Trophoblast cell (in vitro differentiated cells and primary cell): ENCODE results near the gene STAT2.
"Not testable (repeated sequence)": the region's sequence is repeated elsewhere in the genome, so short reads cannot be mapped to it uniquely, and the experiment has no call there.

ENCODE experiments used
- DNase-seq, 2 donors: peaks; one replicate each; pipeline ENCODE4 v3.0.0-alpha.2; 2016
- H2AFZ ChIP-seq: 2 replicates; pipeline ENCODE4 v1.6.1; 2013; ENCODE audit warnings: low read length, moderate library complexity, mild to moderate bottlenecking; ENCODE audit not compliant: insufficient read depth, poor library complexity
- H2AK5ac ChIP-seq: 2 replicates; pipeline ENCODE4 v1.6.1; 2013; ENCODE audit warnings: mild to moderate bottlenecking, low read length
- H2BK120ac ChIP-seq: 2 replicates; pipeline ENCODE4 v1.6.1; 2013; ENCODE audit warnings: low read length, mild to moderate bottlenecking, moderate library complexity; ENCODE audit not compliant: insufficient read depth, poor library complexity
- H2BK12ac ChIP-seq: 2 replicates; pipeline ENCODE4 v1.6.1; 2013; ENCODE audit warnings: mild to moderate bottlenecking, low read length, moderate library complexity
- H2BK5ac ChIP-seq: 2 replicates; pipeline ENCODE4 v1.6.1; 2013; ENCODE audit warnings: low read length, low read depth, moderate library complexity, mild to moderate bottlenecking; ENCODE audit not compliant: poor library complexity
- H3K14ac ChIP-seq: 2 replicates; pipeline ENCODE4 v1.6.1; 2013; ENCODE audit warnings: mild to moderate bottlenecking, low read length
- H3K18ac ChIP-seq: 2 replicates; pipeline ENCODE4 v1.6.1; 2013; ENCODE audit warnings: mild to moderate bottlenecking, low read length
- H3K23ac ChIP-seq: 2 replicates; pipeline ENCODE4 v1.6.1; 2013; ENCODE audit warnings: low read length
- H3K27ac ChIP-seq: 2 replicates; pipeline ENCODE4 v1.5.1; 2013; ENCODE audit warnings: low read depth, mild to moderate bottlenecking, inconsistent platforms, low read length, moderate library complexity
- H3K27me3 ChIP-seq: 2 replicates; pipeline ENCODE4 v1.6.1; 2013; ENCODE audit warnings: inconsistent platforms, mild to moderate bottlenecking, low read length, moderate library complexity; ENCODE audit not compliant: insufficient read depth
- H3K36me3 ChIP-seq, 2 experiments: 1 replicate in 1 of 2; 2 replicates in 1 of 2; pipeline ENCODE4 v1.6.1; 2013; ENCODE audit warnings: low read length in 2 of 2, mild to moderate bottlenecking in 2 of 2, moderate library complexity in 1 of 2; ENCODE audit not compliant: insufficient read depth in 2 of 2, control insufficient read depth in 1 of 2
- H3K4ac ChIP-seq: 2 replicates; pipeline ENCODE4 v1.6.1; 2013; ENCODE audit warnings: low read depth, mild to moderate bottlenecking, low read length, moderate library complexity
- H3K4me1 ChIP-seq, 2 experiments: 1 replicate in 1 of 2; 2 replicates in 1 of 2; pipeline ENCODE4 v1.6.1; 2013; ENCODE audit warnings: low read length in 2 of 2, mild to moderate bottlenecking in 2 of 2, moderate library complexity in 1 of 2; ENCODE audit not compliant: insufficient read depth in 2 of 2, control insufficient read depth in 1 of 2
- H3K4me2 ChIP-seq: 2 replicates; pipeline ENCODE4 v1.6.1; 2013; ENCODE audit warnings: inconsistent platforms, mild to moderate bottlenecking, low read length, moderate library complexity
- H3K4me3 ChIP-seq: 2 replicates; pipeline ENCODE4 v1.5.1; 2013; ENCODE audit warnings: mild to moderate bottlenecking, low read depth, low read length, inconsistent platforms
- H3K79me1 ChIP-seq: one replicate; pipeline ENCODE4 v1.6.1; 2013; ENCODE audit warnings: low read length
- H3K79me2 ChIP-seq: 2 replicates; pipeline ENCODE4 v1.6.1; 2013; ENCODE audit warnings: low read length, mild to moderate bottlenecking; ENCODE audit not compliant: control insufficient read depth, insufficient read depth, poor library complexity
- H3K9ac ChIP-seq: 2 replicates; pipeline ENCODE4 v1.6.1; 2013; ENCODE audit warnings: mild to moderate bottlenecking, low read length
- H3K9me3 ChIP-seq: 2 replicates; pipeline ENCODE4 v1.6.1; 2013; ENCODE audit warnings: low read depth, mild to moderate bottlenecking, control low read depth, inconsistent platforms, low read length; ENCODE audit not compliant: insufficient read depth
- H4K12ac ChIP-seq: 2 replicates; pipeline ENCODE4 v1.6.1; 2013; ENCODE audit warnings: low read depth, mild to moderate bottlenecking, low read length, moderate library complexity
- H4K8ac ChIP-seq: 2 replicates; pipeline ENCODE4 v1.6.1; 2013; ENCODE audit warnings: low read depth, mild to moderate bottlenecking, low read length, moderate library complexity
- H4K91ac ChIP-seq: one replicate; pipeline ENCODE4 v1.6.1; 2013; ENCODE audit warnings: low read depth, mild to moderate bottlenecking, low read length, moderate library complexity
- WGBS: extraction: QIAGEN DNeasy Blood & Tissue Kit; methylation state at CpG from one replicate; pipeline ENCODE4 v1.1.7; 2013; ENCODE audit warnings: missing lambda C conversion rate; ENCODE audit not compliant: insufficient read length, insufficient coverage; ENCODE audit errors: extremely low coverage; 5-methylcytosine and 5-hydroxymethylcytosine counted together

The STAT2 gene

DNA sequence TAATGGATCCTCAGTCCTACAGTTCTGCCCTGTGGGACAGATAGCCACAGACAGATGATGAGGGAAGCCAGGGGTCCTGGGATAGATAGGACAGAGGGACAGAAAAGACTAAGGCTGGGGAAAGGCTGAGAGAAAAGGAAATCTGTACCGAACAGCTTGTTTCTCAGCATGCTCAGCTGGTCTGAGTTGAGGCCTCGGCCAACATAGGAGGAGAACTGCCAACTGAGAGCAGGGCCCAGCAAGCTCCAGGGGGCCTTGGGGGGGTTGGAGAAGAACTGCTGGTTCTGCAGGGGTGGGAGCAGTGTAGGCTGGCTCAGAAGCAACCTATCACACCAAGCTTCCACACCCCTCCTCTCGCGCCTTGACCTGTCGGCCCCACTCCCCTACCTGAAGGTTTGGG is 11.1 kb downstream of the STAT2 start:
- Histone ChIP-seq H3K27me3 (no peaks in the 10 kb centered on the region), H3K14ac (no peak overlapping the region), H3K4ac (no peak overlapping the region), H3K18ac (no peak overlapping the region), H4K8ac (no peak overlapping the region), H2AFZ (no peak overlapping the region), H3K23ac (no peak overlapping the region), H3K9me3 (no peaks in the 10 kb centered on the region), H2AK5ac (no peak overlapping the region), H3K9ac (no peak overlapping the region), H3K36me3 (peaks cover 43 to 58% of the 10 kb centered on the region in 2 experiments), H3K79me2 (no peaks in the 10 kb centered on the region), H3K79me1 (peaks cover 5% of the 10 kb centered on the region), H3K4me3 (no peak overlapping the region), H2BK5ac (no peak overlapping the region), H3K27ac (no peak overlapping the region), H3K4me2 (no peak overlapping the region), H2BK120ac (no peak overlapping the region), H3K4me1 (peaks cover 5% of the 10 kb centered on the region in 2 experiments), H2BK12ac (no peak overlapping the region), H4K12ac (no peak overlapping the region), H4K91ac (no peak overlapping the region)
- no peak for DNase-seq
- no CpG with 5 or more reads among the region's 5 CpGs for WGBS

DNA sequence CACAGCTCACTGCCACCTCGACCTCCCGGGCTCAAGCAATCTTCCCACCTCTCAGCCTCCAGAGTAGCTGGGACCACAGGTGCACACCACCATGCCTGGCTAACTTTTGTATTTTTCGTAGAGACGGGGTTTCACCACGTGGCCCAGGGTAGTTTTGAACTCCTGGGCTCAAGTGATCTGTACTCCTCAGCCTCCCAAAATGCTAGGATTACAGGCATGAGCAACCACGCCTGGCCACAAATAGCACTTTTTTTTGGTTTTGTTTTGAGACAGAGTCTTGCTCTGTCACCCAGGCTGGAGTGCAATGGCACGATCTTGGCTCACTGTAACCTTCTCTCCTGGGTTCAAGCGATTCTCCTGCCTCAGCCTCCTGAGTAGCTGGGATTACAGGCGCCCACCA is 12.7 kb downstream of the STAT2 start:
- H3K36me3 ChIP-seq, result peaks cover 41 to 69% of the 10 kb centered on the region in 2 experiments
- not testable (repeated sequence) for H4K91ac ChIP-seq
- no CpG with 5 or more reads among the region's 9 CpGs for WGBS

DNA sequence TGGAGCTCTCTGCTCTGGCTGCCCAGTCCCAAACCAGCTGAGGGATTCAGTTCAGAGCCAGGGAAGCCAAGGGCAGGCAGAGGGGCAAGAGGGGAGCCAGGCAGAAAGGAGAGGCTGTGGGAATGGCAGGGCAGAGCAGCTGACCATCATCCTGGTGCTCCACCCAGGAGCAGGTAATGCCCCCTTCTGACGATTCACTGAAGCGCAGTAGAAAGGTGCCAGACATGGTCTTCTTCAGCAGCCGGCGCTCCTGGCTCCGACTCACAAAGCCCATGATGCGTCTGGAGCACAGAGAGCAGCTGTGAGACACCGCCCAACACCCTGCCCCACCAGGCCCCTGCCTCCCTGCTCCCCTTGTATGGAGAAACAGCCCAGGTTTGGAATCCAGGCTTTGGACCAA is 13.2 kb downstream of the STAT2 start:
- Histone ChIP-seq H2AFZ (no peak overlapping the region), H3K18ac (no peak overlapping the region), H3K9me3 (no peaks in the 10 kb centered on the region), H4K91ac (no peak overlapping the region), H2BK5ac (no peak overlapping the region), H2BK120ac (no peak overlapping the region), H3K4me1 (peaks cover 5% of the 10 kb centered on the region in 2 experiments), H3K4me3 (no peak overlapping the region), H4K12ac (no peak overlapping the region), H3K4ac (no peak overlapping the region), H3K4me2 (no peak overlapping the region), H3K79me1 (peaks cover 5% of the 10 kb centered on the region), H4K8ac (no peak overlapping the region), H3K79me2 (no peaks in the 10 kb centered on the region), H2AK5ac (no peak overlapping the region), H3K36me3 (peaks cover 41 to 69% of the 10 kb centered on the region in 2 experiments), H2BK12ac (no peak overlapping the region), H3K9ac (no peak overlapping the region), H3K27ac (no peak overlapping the region), H3K23ac (no peak overlapping the region), H3K27me3 (no peaks in the 10 kb centered on the region), H3K14ac (no peak overlapping the region)
- no peak for DNase-seq
- WGBS, result no CpG with 5 or more reads among the region's 7 CpGs

More for the DNA sequence above, 12.7 kb downstream of the STAT2 start:
- not testable (repeated sequence) for H2BK120ac ChIP-seq, H3K23ac ChIP-seq, DNase-seq, H3K27ac ChIP-seq, H3K14ac ChIP-seq, H2BK12ac ChIP-seq, H3K4me3 ChIP-seq, H2AK5ac ChIP-seq, H3K79me1 ChIP-seq, H3K4ac ChIP-seq, H3K18ac ChIP-seq, H4K12ac ChIP-seq, H3K27me3 ChIP-seq, H2BK5ac ChIP-seq, H4K8ac ChIP-seq, H3K9me3 ChIP-seq, H3K79me2 ChIP-seq, H3K4me2 ChIP-seq, H2AFZ ChIP-seq, H3K4me1 ChIP-seq, H3K9ac ChIP-seq

DNA sequence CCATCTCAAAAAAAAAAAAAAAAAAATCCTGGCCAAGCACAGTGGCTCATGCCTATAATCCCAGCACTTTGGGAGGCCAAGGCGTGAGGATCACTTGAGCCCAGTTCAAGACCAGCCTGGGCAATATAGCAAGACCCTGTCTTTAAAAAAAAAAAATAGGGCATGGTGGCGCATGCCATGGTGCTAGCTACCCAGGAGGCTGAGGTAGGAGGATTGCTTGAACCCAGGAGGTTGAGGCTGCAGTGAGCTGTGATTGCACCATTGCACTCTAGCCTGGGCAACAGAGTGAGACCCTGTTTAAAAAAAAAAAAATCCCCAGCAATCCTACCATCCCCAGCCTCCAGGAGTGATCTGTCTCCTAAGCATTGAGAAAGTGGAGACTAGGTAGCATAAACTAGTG is 17.6 kb downstream of the STAT2 start:
- not testable (repeated sequence) for DNase-seq, H3K23ac ChIP-seq, H2BK12ac ChIP-seq, H3K4me2 ChIP-seq, H3K9me3 ChIP-seq, H3K27ac ChIP-seq, H3K27me3 ChIP-seq, H3K79me2 ChIP-seq, H3K4me1 ChIP-seq, H2AFZ ChIP-seq, H2AK5ac ChIP-seq, H4K12ac ChIP-seq, H2BK120ac ChIP-seq, H3K4ac ChIP-seq, H3K4me3 ChIP-seq, H3K9ac ChIP-seq, H2BK5ac ChIP-seq, H4K8ac ChIP-seq, H3K79me1 ChIP-seq, H3K18ac ChIP-seq, H4K91ac ChIP-seq, H3K14ac ChIP-seq
- H3K36me3 ChIP-seq, result peaks cover 18 to 39% of the 10 kb centered on the region in 2 experiments
- whole genome bisulfite sequencing, result no CpG with 5 or more reads among the region's 2 CpGs
